CD4-positive, alpha-beta T cell (primary cell): ENCODE results near the gene NR1D2. TPM values are rescaled to one million over a fixed set of nuclear protein-coding genes. Genes with fewer than 3 reads are reported as not detected.
A peak's percentile ranks its signal among the peaks of the same experiment; 100 is the strongest.

ENCODE experiments used
- ATAC-seq: fragments of 200-7000 bp; cut with Tn5 transposase; one replicate; pipeline ENCODE4 v1.10.0; 2022; ENCODE audit warnings: mild to moderate bottlenecking; ENCODE audit not compliant: poor library complexity
- CTCF ChIA-PET: fragments of 350-600 bp; sonication (Branson Sonifier 250); formaldehyde crosslinking; loops from one replicate; lab custom pipeline; 2021; ENCODE audit warnings: antibody characterized with exemption, inconsistent platforms; lab: Charles Lee
- POLR2A ChIA-PET: fragments of 350-600 bp; sonication (Branson Sonifier 250); formaldehyde crosslinking; loops from one replicate; lab custom pipeline; 2021; ENCODE audit warnings: antibody characterized with exemption, inconsistent platforms; lab: Charles Lee
- DNase-seq, 14 experiments: peaks; one replicate each; pipeline ENCODE4 v3.0.0-alpha.2; 2013 to 2020; ENCODE audit warnings: mixed read lengths in 2 of 14
- H3K27ac ChIP-seq, 2 donors: one replicate each; pipeline versions ENCODE4 v1.5.1 to v1.7.0; 2013; ENCODE audit warnings: low read length in 2 of 2, low read depth in 1 of 2, mild to moderate bottlenecking in 1 of 2
- H3K27me3 ChIP-seq, 2 experiments: 1 replicate in 1 of 2; 2 replicates in 1 of 2; pipeline versions ENCODE4 v1.6.1 to v1.7.0; 2013; ENCODE audit warnings: low read length in 2 of 2, control low read depth in 1 of 2, mild to moderate bottlenecking in 1 of 2, moderate library complexity in 1 of 2; ENCODE audit not compliant: insufficient read depth in 2 of 2, control insufficient read depth in 1 of 2
- H3K36me3 ChIP-seq: one replicate; pipeline ENCODE4 v1.6.1; 2013; ENCODE audit warnings: low read length, control low read depth; ENCODE audit not compliant: insufficient read depth
- H3K4me1 ChIP-seq: one replicate; pipeline ENCODE4 v1.6.1; 2013; ENCODE audit warnings: low read length, control low read depth; ENCODE audit not compliant: insufficient read depth
- H3K4me3 ChIP-seq: one replicate; pipeline ENCODE4 v1.5.1; 2013; ENCODE audit warnings: mild to moderate bottlenecking, low read length, moderate library complexity
- H3K9me3 ChIP-seq, 2 experiments: 1 replicate in 1 of 2; 2 replicates in 1 of 2; pipeline versions ENCODE4 v1.6.1 to v1.7.0; 2013; ENCODE audit warnings: low read length in 2 of 2, mild to moderate bottlenecking in 2 of 2, control low read depth in 1 of 2, moderate library complexity in 1 of 2; ENCODE audit not compliant: control insufficient read depth in 1 of 2, insufficient read depth in 1 of 2
- H3K27ac Mint-ChIP-seq: one replicate; pipeline ENCODE4 v1.8.0; 2020; ENCODE audit warnings: mixed read lengths
- H3K27me3 Mint-ChIP-seq: one replicate; pipeline ENCODE4 v1.8.0; 2021; ENCODE audit warnings: mixed read lengths
- H3K36me3 Mint-ChIP-seq: one replicate; pipeline ENCODE4 v1.8.0; 2021; ENCODE audit warnings: low read depth, mixed read lengths
- H3K4me1 Mint-ChIP-seq: one replicate; pipeline ENCODE4 v1.8.0; 2021; ENCODE audit warnings: low read depth, mixed read lengths
- H3K4me3 Mint-ChIP-seq: one replicate; pipeline ENCODE4 v1.8.0; 2020; ENCODE audit warnings: mild to moderate bottlenecking, mixed read lengths
- H3K9me3 Mint-ChIP-seq: one replicate; pipeline ENCODE4 v1.8.0; 2020; ENCODE audit warnings: mixed read lengths
- CTCF ChIP-seq: fragments of 200-600 bp; IDR thresholded peaks from one replicate; pipeline ENCODE4 v1.8.0; 2022; ENCODE audit warnings: antibody characterized with exemption, mild to moderate bottlenecking
- intact Hi-C, 2 experiments: fragments of 100-400 bp; cut with DNase I in 1 of 2; cut with micrococcal nuclease in 1 of 2; formaldehyde crosslinking; loops; one replicate each; pipeline versions ENCODE4 v1.15.1 to v1.9.0; 2023 to 2025; cut with DNase I, micrococcal nuclease
- total RNA-seq, 174 experiments: library from RNA in 2 of 174; stranded (reverse) in 2 of 174; gene quantifications; one replicate each; pipeline ENCODE4 v1.2.3 and lab custom pipeline; 2021 to 2026

Gene NR1D2
- total RNA-seq, 2 experiments from 2014 or later, result 111 to 113 TPM

- Mint-ChIP-seq H3K36me3 (peaks cover 2% of the 10 kb centered on the region), H3K27me3 (no peaks in the 10 kb centered on the region), H3K27ac (no peak overlapping the region), H3K4me1 (peaks cover 9% of the 10 kb centered on the region), H3K4me3 (no peak overlapping the region), H3K9me3 (no peaks in the 10 kb centered on the region)
- H3K27me3 ChIP-seq, result no peaks in the 10 kb centered on the region
- DNase-seq, result no peak
- H3K9me3 ChIP-seq, result no peaks in the 10 kb centered on the region
- H3K36me3 ChIP-seq, result no peaks in the 10 kb centered on the region
- no peaks in the 10 kb centered on the region for H3K4me1 ChIP-seq
- CTCF ChIA-PET, result no interaction called here
- POLR2A ChIA-PET, result no interaction called here
- no peak overlapping the region for H3K27ac ChIP-seq
- TF ChIP-seq CTCF, result no peak
- H3K4me3 ChIP-seq, result no peak overlapping the region
- intact Hi-C loops, result no loop called here
- ATAC-seq, result no peak
These were observed 40.9 kb downstream of the NR1D2 start for GRCh38 chr3:23985747-23986544.

GRCh38 chr3:23987356-23987755 is 42.3 kb downstream of the NR1D2 start:
- H3K4me3 ChIP-seq, result no peak overlapping the region
- H3K4me1 ChIP-seq, result peaks cover 3% of the 10 kb centered on the region
- H3K4me1 Mint-ChIP-seq, result peaks cover 22% of the 10 kb centered on the region
- no peak overlapping the region for H3K27ac Mint-ChIP-seq
- no peak overlapping the region for H3K4me3 Mint-ChIP-seq
- no peak for ATAC-seq
- no peaks in the 10 kb centered on the region for H3K36me3 ChIP-seq
- H3K27me3 Mint-ChIP-seq, result no peaks in the 10 kb centered on the region
- DNase-seq, result peak in 2 of 14 experiments; percentile 31 to 40
- no peaks in the 10 kb centered on the region for H3K36me3 Mint-ChIP-seq
- H3K27me3 ChIP-seq, result no peaks in the 10 kb centered on the region
- ChIA-PET CTCF (no interaction called here), POLR2A (interaction anchor here (0.6 kb wide), 1 partner anchor 46 kb away, joined by 3 read pairs; no protein-coding TSS in a partner anchor)
- intact Hi-C loops, result no loop called here
- H3K27ac ChIP-seq, result no peak overlapping the region
- H3K9me3 ChIP-seq, result no peaks in the 10 kb centered on the region
- no peak for TF ChIP-seq CTCF
- no peaks in the 10 kb centered on the region for H3K9me3 Mint-ChIP-seq

GRCh38 chr3:23991306-23991682 is 46.2 kb downstream of the NR1D2 start:
- Histone ChIP-seq H3K27me3 (no peaks in the 10 kb centered on the region), H3K4me3 (no peak overlapping the region), H3K9me3 (no peaks in the 10 kb centered on the region), H3K36me3 (no peaks in the 10 kb centered on the region), H3K4me1 (peaks cover 3% of the 10 kb centered on the region), H3K27ac (no peak overlapping the region)
- no peak for TF ChIP-seq CTCF
- intact Hi-C loops, result loop anchor here in 1 of 2 experiments (10.0 kb wide), 1 partner anchor 1604 kb away; no protein-coding TSS in a partner anchor
- ATAC-seq (no peak), DNase-seq (no peak)
- no peak overlapping the region for H3K4me3 Mint-ChIP-seq
- no peaks in the 10 kb centered on the region for H3K9me3 Mint-ChIP-seq
- ChIA-PET CTCF (no interaction called here), POLR2A (no interaction called here)
- peaks cover 15% of the 10 kb centered on the region for H3K4me1 Mint-ChIP-seq
- H3K36me3 Mint-ChIP-seq, result no peaks in the 10 kb centered on the region
- no peak overlapping the region for H3K27ac Mint-ChIP-seq
- no peaks in the 10 kb centered on the region for H3K27me3 Mint-ChIP-seq
